Fibroblast of lung (primary cell): ENCODE data around the gene DENND1A. TPM values are rescaled to one million over a fixed set of nuclear protein-coding genes. Genes with fewer than 3 reads are reported as not detected.

ENCODE experiments used
- DNase-seq, 2 donors: peaks; one replicate each; pipeline versions ENCODE4 v3.0.0 to v3.0.0-alpha.2; 2010; ENCODE audit warnings: low read depth in 2 of 2
- H2AFZ ChIP-seq: 2 replicates; pipeline ENCODE4 v1.5.1; 2012; ENCODE audit warnings: low read length, control low read depth, inconsistent platforms
- H3K27ac ChIP-seq: 2 replicates; pipeline ENCODE4 v1.5.1; 2011; ENCODE audit warnings: low read length, control low read depth; ENCODE audit not compliant: insufficient read depth
- H3K27me3 ChIP-seq: 2 replicates; pipeline ENCODE4 v1.5.1; 2011; ENCODE audit warnings: mild to moderate bottlenecking, low read length; ENCODE audit not compliant: control insufficient read depth, insufficient read depth
- H3K36me3 ChIP-seq: 2 replicates; pipeline ENCODE4 v1.5.1; 2011; ENCODE audit warnings: low read length; ENCODE audit not compliant: control insufficient read depth, insufficient read depth
- H3K4me1 ChIP-seq: 2 replicates; pipeline ENCODE4 v1.5.1; 2011; ENCODE audit warnings: low read length; ENCODE audit not compliant: control insufficient read depth, insufficient read depth; ENCODE audit errors: extremely low read depth
- H3K4me2 ChIP-seq: 2 replicates; pipeline ENCODE4 v1.5.1; 2011; ENCODE audit warnings: low read length, control low read depth; ENCODE audit not compliant: insufficient read depth; ENCODE audit errors: extremely low read depth
- H3K4me3 ChIP-seq, 4 experiments: fragments of 200-600 bp in 1 of 4; sonication (generic) in 1 of 4; replicated peaks in 1 of 4; 2 replicates each; pipeline ENCODE4 v1.5.1; 2011 to 2016; ENCODE audit warnings: low read length in 4 of 4, low read depth in 3 of 4, mild to moderate bottlenecking in 3 of 4, control low read depth in 2 of 4, inconsistent platforms in 1 of 4, mixed read lengths in 1 of 4; ENCODE audit not compliant: insufficient read depth in 1 of 4; ENCODE audit errors: control extremely low read depth in 1 of 4
- H3K79me2 ChIP-seq: 2 replicates; pipeline ENCODE4 v1.5.1; 2012; ENCODE audit warnings: mild to moderate bottlenecking, low read length, inconsistent platforms; ENCODE audit not compliant: control insufficient read depth, insufficient read depth
- H3K9ac ChIP-seq: 2 replicates; pipeline ENCODE4 v1.5.1; 2011; ENCODE audit warnings: mild to moderate bottlenecking, low read length, control low read depth; ENCODE audit not compliant: insufficient read depth
- H3K9me3 ChIP-seq: 2 replicates; pipeline ENCODE4 v1.5.1; 2012; ENCODE audit warnings: low read depth, low read length; ENCODE audit not compliant: control insufficient read depth, insufficient read depth
- H4K20me1 ChIP-seq: 2 replicates; pipeline ENCODE4 v1.5.1; 2011; ENCODE audit warnings: low read length; ENCODE audit not compliant: control insufficient read depth, insufficient read depth; ENCODE audit errors: extremely low read depth
- EZH2 ChIP-seq: IDR thresholded peaks from 2 replicates; pipeline ENCODE4 v1.5.1; 2012; ENCODE audit warnings: low read length, control low read depth, mild to moderate bottlenecking; ENCODE audit errors: missing control alignments
- polyA plus RNA-seq, 2 donors: library from polyadenylated mRNA; depleted of rRNA in 1 of 2; stranded (reverse) in 1 of 2; unstranded in 1 of 2; fragments of >200 nt; gene quantifications; 2 replicates each; pipeline ENCODE4 v1.2.1, GENCODE V29; 2011 to 2012; ENCODE audit warnings: missing spikeins in 1 of 2
- total RNA-seq: library from RNA; depleted of rRNA; stranded (reverse); fragments of >200 nt; gene quantifications from 2 replicates; pipeline ENCODE4 v1.2.1, GENCODE V29; 2014
- TF ChIP-seq, protein P1 (sequence below), 2 donors: IDR thresholded peaks in 1 of 2; conservative IDR thresholded peaks in 1 of 2; 1 replicate in 1 of 2; 2 replicates in 1 of 2; pipeline ENCODE4 v1.5.1; 2011 to 2012; ENCODE audit warnings: low read length in 2 of 2, control low read depth in 1 of 2, inconsistent platforms in 1 of 2, low read depth in 1 of 2, mild to moderate bottlenecking in 1 of 2

The DENND1A gene
- total and polyA plus RNA-seq, 2 donors (not counting 1 experiment from before 2014, with no cell fraction given), result 13.0 to 18.3 TPM

DNA sequence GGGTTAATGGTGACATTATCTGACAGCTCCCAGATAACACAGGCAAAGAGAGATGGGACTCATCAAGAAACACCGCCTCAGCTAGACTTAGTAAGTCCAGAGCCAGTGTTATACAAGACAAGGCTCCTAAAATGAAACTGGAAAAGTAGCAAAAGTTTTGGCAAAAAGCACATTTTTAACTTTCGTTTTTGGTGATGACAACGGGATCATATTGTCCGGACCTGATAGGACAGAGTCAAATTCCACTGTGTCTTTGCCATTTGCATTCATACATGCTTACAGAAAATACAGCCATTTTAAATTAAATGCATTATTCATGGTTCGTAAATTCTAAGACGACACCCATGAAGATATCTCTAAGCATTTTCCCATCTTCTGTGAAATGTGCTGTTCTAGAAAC lies 421.9 kb downstream of the DENND1A start:
- H3K27ac ChIP-seq, result no peak overlapping the region
- no peaks in the 10 kb centered on the region for H3K79me2 ChIP-seq
- H3K4me2 ChIP-seq, result peak overlapping the region; percentile 79
- no peaks in the 10 kb centered on the region for H3K27me3 ChIP-seq
- no peak overlapping the region for H2AFZ ChIP-seq
- peak in 1 of 2 donors; percentile 39 for DNase-seq
- no peak overlapping the region for H3K9ac ChIP-seq
- H3K4me1 ChIP-seq, result no peaks in the 10 kb centered on the region
- H3K36me3 ChIP-seq, result no peaks in the 10 kb centered on the region
- no peaks in the 10 kb centered on the region for H3K9me3 ChIP-seq
- TF ChIP-seq, protein P1, sequence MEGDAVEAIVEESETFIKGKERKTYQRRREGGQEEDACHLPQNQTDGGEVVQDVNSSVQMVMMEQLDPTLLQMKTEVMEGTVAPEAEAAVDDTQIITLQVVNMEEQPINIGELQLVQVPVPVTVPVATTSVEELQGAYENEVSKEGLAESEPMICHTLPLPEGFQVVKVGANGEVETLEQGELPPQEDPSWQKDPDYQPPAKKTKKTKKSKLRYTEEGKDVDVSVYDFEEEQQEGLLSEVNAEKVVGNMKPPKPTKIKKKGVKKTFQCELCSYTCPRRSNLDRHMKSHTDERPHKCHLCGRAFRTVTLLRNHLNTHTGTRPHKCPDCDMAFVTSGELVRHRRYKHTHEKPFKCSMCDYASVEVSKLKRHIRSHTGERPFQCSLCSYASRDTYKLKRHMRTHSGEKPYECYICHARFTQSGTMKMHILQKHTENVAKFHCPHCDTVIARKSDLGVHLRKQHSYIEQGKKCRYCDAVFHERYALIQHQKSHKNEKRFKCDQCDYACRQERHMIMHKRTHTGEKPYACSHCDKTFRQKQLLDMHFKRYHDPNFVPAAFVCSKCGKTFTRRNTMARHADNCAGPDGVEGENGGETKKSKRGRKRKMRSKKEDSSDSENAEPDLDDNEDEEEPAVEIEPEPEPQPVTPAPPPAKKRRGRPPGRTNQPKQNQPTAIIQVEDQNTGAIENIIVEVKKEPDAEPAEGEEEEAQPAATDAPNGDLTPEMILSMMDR (conservative IDR thresholded peaks at IDR 0.05 in 1 of 2, IDR thresholded peaks at IDR 0.05 in 1 of 2; ENCODE audit: low read depth in 1 of 2, low read length in 2 of 2), result no peak
- TF ChIP-seq EZH2, result no peak
- H4K20me1 ChIP-seq, result no peaks in the 10 kb centered on the region
- H3K4me3 ChIP-seq, result peak overlapping the region; percentile 14 to 56 (median 34)

DNA sequence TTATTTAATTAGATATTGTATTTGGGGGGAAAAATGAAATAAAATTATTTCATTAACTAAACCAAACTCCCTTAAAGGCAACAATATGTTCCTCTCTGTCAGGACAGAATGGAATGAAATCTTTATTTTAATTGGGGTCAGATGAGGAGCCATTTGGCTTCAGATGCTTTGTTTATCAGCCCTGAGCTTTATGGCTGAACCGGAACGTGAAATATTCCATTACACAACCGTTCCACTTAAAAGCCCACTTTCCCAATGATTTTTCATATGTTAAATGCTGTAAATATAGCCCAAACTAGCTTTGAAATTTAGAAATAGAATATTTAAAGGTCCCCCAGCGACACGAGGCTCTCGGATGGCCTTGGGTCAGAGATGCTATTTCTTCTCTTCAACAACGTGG lies 424.4 kb downstream of the DENND1A start:
- Histone ChIP-seq H4K20me1 (no peaks in the 10 kb centered on the region), H3K79me2 (no peaks in the 10 kb centered on the region), H3K9me3 (no peaks in the 10 kb centered on the region), H3K36me3 (no peaks in the 10 kb centered on the region), H3K4me2 (no peak overlapping the region), H3K4me1 (no peaks in the 10 kb centered on the region), H3K27ac (no peak overlapping the region), H2AFZ (no peak overlapping the region), H3K9ac (no peak overlapping the region), H3K27me3 (no peaks in the 10 kb centered on the region), H3K4me3 (no peak overlapping the region)
- DNase-seq, result no peak
- TF ChIP-seq, protein P1 (conservative IDR thresholded peaks at IDR 0.05 in 1 of 2, IDR thresholded peaks at IDR 0.05 in 1 of 2; ENCODE audit: low read depth in 1 of 2, low read length in 2 of 2), result no peak
- no peak for TF ChIP-seq EZH2

GRCh38 chr9:123500336-123500735 lies 429.6 kb downstream of the DENND1A start:
- TF ChIP-seq, protein P1 (conservative IDR thresholded peaks at IDR 0.05 in 1 of 2, IDR thresholded peaks at IDR 0.05 in 1 of 2; ENCODE audit: low read depth in 1 of 2, low read length in 2 of 2), result no peak
- no peak for TF ChIP-seq EZH2
- Histone ChIP-seq H3K36me3 (no peaks in the 10 kb centered on the region), H3K79me2 (no peaks in the 10 kb centered on the region), H3K4me2 (no peak overlapping the region), H3K4me3 (no peak overlapping the region), H3K9ac (no peak overlapping the region), H4K20me1 (no peaks in the 10 kb centered on the region), H3K27ac (no peak overlapping the region), H3K27me3 (no peaks in the 10 kb centered on the region), H3K4me1 (no peaks in the 10 kb centered on the region), H3K9me3 (no peaks in the 10 kb centered on the region), H2AFZ (no peak overlapping the region)
- no peak for DNase-seq
